OCI-M1 (cell line): Measurements from ENCODE around the gene CARD10.

Experiments used
- DNase-seq: peaks from one replicate; lab custom pipeline; 2025; lab: John Stamatoyannopoulos, UW

Gene CARD10

DNA sequence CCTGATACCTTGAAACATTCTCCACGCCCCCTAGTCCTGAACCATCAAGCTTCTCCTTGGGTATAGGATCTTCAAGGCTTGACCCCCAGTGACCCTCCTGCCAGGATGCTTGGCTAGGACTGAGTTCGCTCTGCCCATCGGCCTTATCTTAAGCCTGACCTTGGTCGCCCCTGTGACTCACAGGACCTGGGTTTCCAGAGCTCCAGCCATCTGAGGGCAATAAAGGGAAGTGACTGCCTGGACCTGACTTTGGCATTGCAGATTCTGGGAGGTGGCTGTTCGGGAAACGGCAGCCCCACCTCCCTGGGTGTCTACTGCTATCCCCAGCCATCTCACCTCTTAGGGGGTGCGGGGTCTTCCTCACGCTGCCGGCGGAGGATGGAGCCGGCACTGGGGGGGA is 15.4 kb downstream of the CARD10 start:
- DNase-seq: peak; percentile 45

DNA sequence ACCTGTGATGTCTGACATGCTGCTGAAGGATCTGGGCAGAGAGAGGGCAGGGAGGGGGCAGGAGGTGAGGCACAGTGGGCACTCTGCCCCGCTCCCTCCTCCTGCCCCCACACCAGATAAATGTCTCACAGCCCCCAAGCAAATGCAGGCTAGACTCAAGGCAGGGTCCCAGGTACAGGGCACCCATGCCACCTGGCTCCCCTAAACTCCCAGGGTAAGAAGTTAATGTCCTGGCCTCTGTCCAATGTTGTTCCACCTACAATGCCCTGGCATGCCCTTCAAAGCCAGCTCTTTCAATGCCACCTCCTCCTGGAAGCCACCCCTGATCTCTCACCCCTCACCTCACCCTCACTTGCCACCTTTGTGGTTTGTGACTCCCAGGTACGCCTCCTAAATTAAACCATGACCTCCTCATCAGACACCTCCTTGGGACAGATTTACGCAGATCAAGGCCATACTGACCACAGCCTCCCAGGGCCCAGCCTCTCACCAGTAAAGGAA is 16.0 kb downstream of the CARD10 start:
- no peak for DNase-seq

DNA sequence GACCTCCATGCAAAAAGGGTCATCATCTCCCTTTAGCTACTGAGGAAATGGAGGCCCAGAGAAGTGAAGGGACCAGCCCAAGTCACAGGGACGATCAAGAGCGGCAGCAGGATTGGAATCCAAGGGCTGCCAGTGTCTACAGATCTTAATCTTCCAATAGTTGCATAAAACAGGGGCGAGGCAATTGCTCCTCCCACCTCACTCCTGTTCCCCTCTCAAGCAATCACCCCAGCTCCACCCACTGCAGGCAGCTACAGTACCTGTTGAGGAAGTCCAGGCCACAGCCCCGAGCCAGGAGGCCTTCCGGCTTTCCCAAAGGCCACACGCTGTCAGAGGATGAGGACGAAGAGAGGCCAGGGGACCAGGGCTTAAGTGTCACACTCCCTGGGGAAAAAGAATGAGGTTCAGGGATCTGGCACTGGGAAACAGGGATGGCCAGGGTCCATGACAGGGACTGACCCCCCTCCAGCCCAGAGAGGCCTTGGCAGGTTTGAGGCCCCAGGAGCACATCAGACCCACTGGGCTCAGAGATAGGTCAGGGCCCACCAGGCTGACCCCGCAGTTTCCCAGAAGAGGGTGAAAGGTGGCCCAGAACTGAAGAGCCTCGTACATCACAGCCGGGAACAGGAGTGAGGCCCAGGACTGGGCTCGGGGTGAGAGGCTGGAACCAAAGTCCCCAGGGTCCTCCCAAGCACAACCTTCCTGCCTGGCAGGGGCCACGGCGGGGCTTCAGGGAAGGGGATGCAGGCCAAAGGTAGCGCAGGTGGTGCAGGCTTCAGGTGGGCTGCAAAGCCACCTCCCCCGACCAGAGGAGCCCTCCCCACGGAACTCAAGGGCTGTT is 16.7 kb downstream of the CARD10 start:
- peak; percentile 6 for DNase-seq

- no peak for DNase-seq
Measured at GRCh38 chr22:37501610-37502341, 17.4 kb downstream of the CARD10 start.

DNA sequence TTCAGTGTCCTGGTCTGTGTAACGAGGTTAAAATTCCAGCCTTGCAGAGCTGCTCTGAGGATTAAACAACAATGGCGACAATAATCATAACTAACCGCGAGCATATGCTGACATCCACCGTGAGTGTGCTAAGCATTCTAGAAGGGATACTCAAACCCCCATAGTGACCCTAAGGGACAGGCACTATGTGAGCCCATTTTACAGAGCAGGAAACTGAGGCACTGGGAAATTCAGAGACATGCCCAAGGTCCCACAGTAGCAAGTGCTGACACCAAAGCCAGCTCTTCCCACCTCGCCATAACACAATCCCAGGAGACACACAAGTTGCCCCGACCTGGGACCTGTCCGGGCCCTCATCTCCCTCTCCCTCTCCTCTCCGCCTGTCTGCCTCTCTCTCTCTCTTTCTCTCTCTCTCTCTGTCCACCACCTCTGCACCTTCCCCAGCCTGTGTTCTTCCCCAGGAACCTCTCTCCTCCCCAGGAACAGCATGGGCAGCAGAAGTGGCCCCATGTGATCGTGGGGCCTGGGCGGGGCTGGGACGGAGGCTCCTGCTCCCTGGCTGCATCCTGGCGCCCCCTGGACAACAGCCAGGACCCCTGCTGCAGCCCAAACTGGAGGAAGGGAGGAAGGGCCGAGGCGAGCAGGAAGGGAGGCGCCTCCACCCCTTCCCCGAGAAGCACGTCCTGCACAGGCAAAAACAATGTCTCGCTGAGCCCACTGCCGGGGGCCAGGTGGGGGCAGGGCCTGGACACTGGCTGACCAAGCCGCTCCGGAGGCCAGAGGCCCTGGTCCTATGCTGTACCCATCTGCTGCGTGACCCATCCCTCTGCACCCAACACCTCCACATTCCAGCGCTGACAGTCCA is 18.2 kb downstream of the CARD10 start:
- DNase-seq: no peak

GRCh38 chr22:37499789-37500540 is 19.2 kb downstream of the CARD10 start:
- no peak for DNase-seq

- DNase-seq: no peak
Measured at GRCh38 chr22:37499027-37499707, 20.0 kb downstream of the CARD10 start.

DNA sequence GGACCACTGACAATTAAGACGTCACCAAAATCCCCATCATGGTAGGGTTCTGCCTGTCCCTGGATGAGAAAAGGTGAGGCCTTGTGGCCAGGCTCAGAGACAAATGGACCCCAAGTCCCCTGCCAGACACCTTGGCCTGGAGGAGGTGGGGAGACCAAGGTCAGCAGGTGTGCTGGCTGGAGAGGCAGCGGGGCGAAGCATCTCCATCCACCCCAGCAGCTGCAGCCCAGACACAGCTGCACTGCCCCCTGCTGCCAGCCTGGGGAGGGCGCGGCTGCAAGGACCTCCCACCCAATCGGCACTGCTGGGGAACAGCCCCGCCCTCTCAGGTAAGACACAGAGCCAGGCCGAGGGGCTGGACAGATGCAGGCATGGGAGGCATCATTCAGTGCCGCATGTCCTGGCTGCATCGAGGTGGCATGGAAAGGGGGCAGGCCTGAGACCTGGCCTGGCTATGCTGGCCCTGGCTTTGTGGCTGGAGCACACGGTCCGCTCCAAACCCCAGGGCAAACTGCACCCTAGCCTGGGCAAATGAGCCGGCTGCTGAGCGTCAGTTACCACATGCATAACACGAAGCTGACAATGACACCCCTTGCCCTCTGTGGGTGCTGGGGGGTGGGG is 20.8 kb downstream of the CARD10 start:
- peak; percentile 50 for DNase-seq

- DNase-seq: no peak
Measured at GRCh38 chr22:37497062-37497599, 22.1 kb downstream of the CARD10 start.

GRCh38 chr22:37496651-37497050 is 22.6 kb downstream of the CARD10 start:
- no peak for DNase-seq

GRCh38 chr22:37493979-37494378 is 25.2 kb downstream of the CARD10 start:
- DNase-seq: no peak

GRCh38 chr22:37492428-37493344 is 26.5 kb downstream of the CARD10 start:
- DNase-seq: peak; percentile 69

DNA sequence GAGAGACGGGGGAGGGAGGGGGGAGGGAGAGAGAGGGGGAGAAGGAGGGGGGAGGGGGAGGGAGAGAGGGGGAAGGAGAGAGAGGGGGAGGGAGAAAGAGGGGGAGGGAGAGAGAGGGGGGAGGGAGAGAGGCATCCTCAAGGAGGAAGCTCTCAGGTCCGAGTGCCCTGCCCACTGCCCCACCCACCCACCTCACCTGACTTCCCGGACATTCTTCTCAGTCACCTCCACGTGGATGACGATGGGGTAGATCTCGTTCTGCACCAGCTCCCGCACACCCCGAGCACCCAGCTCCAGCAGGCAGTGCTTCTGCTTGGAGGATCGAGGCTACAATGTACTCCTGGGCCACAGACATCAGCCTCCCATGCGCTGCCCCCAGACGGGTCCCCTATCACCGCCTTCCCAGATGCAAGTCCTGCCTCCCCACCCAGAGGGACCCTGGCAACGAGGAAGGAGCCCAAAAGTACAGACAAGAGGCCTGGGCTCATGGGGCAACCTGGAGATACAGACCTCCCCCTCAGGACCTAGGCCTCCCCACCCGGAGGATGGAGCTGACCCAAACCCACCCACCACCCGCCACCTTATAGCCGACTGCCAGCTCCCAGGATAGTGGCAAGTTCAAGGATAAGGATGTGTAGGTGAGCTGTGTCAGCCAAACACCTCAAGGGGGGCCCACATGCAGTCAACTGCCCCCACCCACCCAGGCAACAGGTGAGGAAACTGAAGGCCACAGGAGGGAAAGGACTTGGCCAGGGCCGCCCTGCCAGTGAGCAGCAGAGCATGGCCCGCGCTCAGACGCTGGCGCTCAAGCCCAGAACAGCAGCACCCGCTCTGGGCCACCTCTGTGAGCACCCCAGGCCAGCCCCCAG is 27.4 kb downstream of the CARD10 start:
- no peak for DNase-seq

- DNase-seq: no peak
Measured at GRCh38 chr22:37491106-37491505, 28.1 kb downstream of the CARD10 start.

DNA sequence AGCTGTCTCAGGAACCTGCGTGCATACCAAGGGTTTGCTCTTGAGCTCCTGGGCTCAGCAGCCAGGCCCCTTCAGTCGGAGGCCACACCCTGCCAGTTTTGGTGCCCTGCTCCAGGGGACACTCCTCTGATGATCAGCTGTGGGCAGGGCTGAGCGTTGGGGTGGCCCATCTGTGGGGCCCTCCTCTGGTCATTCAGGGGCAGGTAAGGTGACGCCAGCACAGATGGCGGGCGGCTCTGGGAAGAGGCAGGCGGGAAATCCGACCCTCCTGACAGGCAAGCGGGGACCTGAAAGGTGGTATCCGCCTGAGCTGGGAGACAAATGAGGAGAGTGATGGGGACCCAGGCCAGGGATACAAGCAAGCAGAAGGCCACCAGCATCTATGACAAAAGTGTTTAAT is 29.2 kb downstream of the CARD10 start:
- no peak for DNase-seq

- DNase-seq: no peak
Measured at GRCh38 chr22:37488337-37489135, 30.7 kb downstream of the CARD10 start.

DNA sequence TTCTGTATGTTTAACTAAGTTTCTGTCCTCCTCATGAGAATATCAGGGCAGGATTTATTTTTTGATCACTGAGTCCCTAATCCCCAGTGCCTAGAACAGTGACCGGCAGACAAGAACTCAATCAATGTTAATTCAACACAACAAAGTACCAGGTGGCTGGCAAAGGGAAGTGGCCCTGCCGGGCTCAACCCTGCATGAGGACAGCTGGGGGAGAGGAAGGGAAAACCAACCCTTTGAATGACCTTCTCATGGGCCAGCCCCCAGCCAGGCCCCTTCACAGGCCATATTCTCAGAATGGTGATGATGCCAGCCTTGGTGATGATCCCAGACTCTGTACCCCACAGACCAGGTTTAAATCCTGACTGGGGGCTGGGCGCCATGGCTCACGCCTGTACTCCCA is 31.6 kb downstream of the CARD10 start:
- no peak for DNase-seq
